NCI-H345 (cell line): ENCODE data around the gene TMEM131.
A peak's percentile ranks its signal among the peaks of the same experiment; 100 is the strongest.

Source experiments
- DNase-seq: peaks from one replicate; lab custom pipeline; 2025; lab: John Stamatoyannopoulos, UW

TMEM131 gene

GRCh38 chr2:97738179-97739019 lies 257.3 kb downstream of the TMEM131 start:
- DNase-seq: no peak

- DNase-seq: no peak
Measured at GRCh38 chr2:97737421-97738178, 258.1 kb downstream of the TMEM131 start.

GRCh38 chr2:97736608-97737330 lies 259.0 kb downstream of the TMEM131 start:
- DNase-seq: no peak

- DNase-seq: no peak
Measured at GRCh38 chr2:97736185-97736584, 259.6 kb downstream of the TMEM131 start.

- DNase-seq: no peak
Measured at GRCh38 chr2:97735161-97735561, 260.6 kb downstream of the TMEM131 start.

GRCh38 chr2:97734061-97735051 lies 261.4 kb downstream of the TMEM131 start:
- no peak for DNase-seq

GRCh38 chr2:97733341-97734035 lies 262.3 kb downstream of the TMEM131 start:
- no peak for DNase-seq

- no peak for DNase-seq
Measured at GRCh38 chr2:97732436-97733340, 263.1 kb downstream of the TMEM131 start.

- no peak for DNase-seq
Measured at GRCh38 chr2:97731274-97732020, 264.3 kb downstream of the TMEM131 start.

- DNase-seq: no peak
Measured at GRCh38 chr2:97730245-97730644, 265.5 kb downstream of the TMEM131 start.

- peak; percentile 17 for DNase-seq
Measured at GRCh38 chr2:97728091-97728731, 267.5 kb downstream of the TMEM131 start.

- DNase-seq: no peak
Measured at GRCh38 chr2:97727296-97727695, 268.5 kb downstream of the TMEM131 start.

GRCh38 chr2:97726261-97727064 lies 269.3 kb downstream of the TMEM131 start:
- DNase-seq: no peak

GRCh38 chr2:97724946-97725688 lies 270.6 kb downstream of the TMEM131 start:
- DNase-seq: no peak

GRCh38 chr2:97724501-97724900 lies 271.2 kb downstream of the TMEM131 start:
- no peak for DNase-seq

- no peak for DNase-seq
Measured at GRCh38 chr2:97724073-97724410, 271.7 kb downstream of the TMEM131 start.
